HG02981 (cell line): ENCODE data around the gene TBKBP1.
"Not testable (repeated sequence)": the region's sequence is repeated elsewhere in the genome, so short reads cannot be mapped to it uniquely, and the experiment has no call there.

Experiments
- ATAC-seq: cut with Tn5 transposase; IDR thresholded peaks from one replicate; pipeline ENCODE4 v1.9.1; 2021; ENCODE audit warnings: mild to moderate bottlenecking, moderate library complexity; ENCODE audit not compliant: unreplicated experiment

TBKBP1 gene

DNA sequence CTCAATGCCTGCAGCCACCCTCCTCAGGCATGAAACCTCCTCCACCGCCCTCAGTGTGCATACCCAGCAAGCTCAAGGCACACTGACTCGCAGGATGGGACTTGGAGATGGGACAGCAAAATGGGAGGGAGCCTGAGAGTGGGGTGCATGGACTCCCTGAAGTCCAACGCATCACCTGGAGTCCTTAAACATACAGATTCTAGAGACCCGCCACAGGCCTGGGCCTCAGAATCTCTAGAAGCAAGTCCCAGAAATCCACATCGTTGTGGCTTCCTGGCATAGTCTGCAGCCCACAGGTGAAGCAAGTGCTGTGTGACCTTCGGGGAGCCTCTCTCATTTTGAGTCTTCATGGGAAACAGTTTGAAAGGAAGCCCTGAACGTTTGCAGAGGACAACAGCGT lies 35.5 kb downstream of the TBKBP1 start:
- no peak for ATAC-seq

DNA sequence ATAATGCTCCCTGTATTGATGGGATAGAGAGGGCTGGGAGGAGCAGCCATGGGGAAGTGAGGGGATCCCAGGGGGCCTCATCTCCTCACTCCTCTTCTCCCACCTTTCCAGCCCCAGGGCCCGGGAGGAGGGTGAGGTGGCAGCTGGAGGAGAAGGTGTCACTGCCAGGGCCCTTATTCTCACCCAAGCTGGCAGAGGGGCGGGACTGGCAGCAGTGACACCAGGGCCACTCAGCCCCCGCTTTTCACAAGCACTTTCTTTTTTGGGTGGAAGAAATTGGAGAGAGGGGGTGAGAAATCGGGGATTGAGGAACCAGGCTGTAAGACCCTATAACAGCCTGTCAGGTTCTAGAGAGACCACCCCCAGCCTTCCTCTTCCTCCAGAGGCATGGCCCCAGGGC lies 36.7 kb downstream of the TBKBP1 start:
- no peak for ATAC-seq

DNA sequence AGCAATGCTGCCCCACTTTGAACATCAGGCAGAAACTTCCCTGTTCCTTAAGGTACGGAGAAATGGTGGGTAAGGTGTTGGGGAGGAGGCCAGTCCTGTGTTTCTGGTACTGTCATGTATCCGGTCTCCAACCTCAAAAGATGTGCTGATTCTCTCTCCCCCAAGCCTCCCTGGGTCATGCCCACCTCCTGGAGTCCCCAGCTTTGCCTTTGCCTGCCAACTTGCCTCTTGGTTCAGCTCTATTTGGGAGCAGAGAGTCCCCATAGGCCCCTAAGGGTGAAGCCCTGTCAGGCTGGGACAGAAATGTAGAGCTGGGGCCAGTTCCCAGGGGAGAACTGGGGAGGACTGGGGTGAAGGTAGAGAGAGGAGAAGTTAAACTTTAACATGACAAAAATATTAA lies 37.4 kb downstream of the TBKBP1 start:
- no peak for ATAC-seq

DNA sequence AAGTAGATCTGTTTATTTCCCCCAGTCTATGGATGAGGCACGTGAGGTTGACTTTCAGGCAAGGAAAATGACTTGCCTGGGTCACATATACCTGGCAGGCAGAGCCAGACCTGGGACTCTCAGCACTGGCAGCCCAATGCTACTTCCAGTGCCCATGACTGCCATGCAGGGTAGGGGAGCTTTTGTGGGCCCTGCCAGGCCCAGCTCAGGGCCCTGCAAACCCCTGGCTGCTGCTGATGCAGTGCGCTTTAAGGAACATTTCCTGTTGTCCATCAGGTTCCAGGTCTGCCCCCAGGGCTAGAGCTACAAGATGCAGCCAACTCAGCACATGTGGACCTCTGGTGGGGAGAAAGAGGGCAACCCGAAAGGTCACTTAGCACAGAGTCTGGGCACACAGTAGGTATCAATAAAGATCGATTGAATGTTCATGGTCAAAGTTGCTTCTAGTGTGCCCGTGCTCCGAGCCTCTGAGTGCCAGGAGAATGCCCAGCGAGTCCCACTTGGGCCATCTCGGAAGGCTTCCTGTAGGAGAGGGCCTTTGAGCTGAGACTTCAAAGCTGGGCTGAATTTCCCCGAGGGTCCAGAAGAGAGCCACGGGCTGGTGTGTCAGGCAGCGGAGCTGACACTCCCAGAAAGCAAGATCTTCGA lies 38.6 kb downstream of the TBKBP1 start:
- ATAC-seq, result no peak

DNA sequence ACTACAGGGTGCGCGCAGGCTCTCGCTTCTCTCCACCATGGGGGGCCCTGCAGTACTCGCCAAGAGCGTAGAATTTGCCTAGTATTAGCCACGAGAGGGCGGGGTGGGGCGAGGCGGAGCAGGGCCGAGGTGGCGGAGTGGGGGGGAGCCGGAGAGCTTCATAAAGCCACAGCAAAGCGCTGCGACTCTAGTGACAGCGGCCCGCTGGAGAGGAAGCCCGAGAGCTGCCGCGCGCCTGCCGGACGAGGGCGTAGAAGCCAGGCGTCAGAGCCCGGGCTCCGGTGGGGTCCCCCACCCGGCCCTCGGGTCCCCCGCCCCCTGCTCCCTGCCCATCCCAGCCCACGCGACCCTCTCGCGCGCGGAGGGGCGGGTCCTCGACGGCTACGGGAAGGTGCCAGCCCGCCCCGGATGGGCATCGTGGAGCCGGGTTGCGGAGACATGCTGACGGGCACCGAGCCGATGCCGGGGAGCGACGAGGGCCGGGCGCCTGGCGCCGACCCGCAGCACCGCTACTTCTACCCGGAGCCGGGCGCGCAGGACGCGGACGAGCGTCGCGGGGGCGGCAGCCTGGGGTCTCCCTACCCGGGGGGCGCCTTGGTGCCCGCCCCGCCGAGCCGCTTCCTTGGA lies 39.2 kb downstream of the TBKBP1 start, which contains the start of gene TBX21:
TSS of gene TBX21 (plus strand) at position 190 of the 627 bp plus-strand sequence. CDS start at position 409, 219 bp downstream.
- peak; percentile 64 for ATAC-seq

DNA sequence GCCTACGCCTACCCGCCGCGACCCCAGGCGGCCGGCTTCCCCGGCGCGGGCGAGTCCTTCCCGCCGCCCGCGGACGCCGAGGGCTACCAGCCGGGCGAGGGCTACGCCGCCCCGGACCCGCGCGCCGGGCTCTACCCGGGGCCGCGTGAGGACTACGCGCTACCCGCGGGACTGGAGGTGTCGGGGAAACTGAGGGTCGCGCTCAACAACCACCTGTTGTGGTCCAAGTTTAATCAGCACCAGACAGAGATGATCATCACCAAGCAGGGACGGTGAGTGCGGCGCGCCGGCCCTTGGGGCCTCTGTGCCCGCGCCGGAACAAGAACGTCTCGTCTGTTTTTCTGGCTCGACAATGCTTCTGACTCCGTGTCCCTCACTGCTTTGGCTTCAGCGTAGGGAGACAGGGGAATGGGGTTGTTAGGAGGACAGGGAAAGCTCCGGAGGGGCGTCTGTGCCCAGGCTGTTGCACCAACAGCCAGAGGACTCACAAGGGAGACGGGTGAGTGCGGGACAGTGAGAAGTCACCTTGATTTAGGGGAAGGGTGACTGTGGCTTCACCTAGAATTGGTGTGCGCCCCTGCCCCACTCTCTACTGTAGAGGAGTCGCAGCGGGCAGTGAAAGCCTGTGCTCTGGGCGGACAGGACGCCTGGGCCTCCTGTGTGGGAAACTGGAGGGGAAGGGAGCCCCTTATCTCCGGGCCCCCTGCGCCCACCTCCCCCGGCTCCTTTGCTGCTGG lies 39.9 kb downstream of the TBKBP1 start:
- peak; percentile 10 for ATAC-seq

DNA sequence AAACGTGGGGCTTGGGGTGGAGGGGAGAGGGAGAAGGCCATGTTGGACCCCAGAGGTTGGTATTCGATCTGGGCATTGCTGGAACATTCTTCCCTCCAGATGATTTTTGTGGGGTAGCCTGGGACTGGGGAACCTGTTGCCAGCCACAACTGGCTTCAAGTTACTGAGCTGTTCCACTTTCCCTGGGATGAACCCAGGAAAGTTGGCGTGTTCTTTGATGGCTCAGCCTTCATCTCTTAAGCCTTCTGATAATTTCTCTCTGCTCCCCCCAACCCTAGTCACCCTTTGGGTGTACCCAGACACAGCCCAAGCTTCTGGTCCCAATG lies 41.1 kb downstream of the TBKBP1 start:
- ATAC-seq, result no peak

DNA sequence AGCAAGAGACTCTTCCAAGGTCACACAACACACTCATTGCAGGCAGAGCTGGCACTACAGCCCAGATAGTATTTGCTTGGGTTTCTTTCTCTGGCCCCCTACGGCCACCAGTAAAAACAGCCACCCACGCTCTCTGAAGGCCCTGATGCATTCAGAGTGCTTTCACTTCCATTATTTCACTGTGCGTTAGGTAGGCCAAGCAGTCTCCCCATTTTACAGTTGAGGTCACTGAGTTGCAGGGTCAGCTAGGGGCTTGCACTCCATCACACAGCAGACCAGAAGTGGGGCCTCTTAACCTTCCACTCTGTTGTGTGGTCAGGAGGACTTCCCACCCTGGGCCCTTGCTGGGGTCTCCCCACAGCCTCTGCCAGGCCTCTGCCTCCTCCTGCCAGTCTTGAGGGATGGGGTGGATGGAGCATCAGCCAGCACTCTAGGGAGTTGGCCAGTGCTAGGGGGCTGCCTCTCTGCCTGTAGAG lies 41.6 kb downstream of the TBKBP1 start:
- peak; percentile 44 for ATAC-seq

DNA sequence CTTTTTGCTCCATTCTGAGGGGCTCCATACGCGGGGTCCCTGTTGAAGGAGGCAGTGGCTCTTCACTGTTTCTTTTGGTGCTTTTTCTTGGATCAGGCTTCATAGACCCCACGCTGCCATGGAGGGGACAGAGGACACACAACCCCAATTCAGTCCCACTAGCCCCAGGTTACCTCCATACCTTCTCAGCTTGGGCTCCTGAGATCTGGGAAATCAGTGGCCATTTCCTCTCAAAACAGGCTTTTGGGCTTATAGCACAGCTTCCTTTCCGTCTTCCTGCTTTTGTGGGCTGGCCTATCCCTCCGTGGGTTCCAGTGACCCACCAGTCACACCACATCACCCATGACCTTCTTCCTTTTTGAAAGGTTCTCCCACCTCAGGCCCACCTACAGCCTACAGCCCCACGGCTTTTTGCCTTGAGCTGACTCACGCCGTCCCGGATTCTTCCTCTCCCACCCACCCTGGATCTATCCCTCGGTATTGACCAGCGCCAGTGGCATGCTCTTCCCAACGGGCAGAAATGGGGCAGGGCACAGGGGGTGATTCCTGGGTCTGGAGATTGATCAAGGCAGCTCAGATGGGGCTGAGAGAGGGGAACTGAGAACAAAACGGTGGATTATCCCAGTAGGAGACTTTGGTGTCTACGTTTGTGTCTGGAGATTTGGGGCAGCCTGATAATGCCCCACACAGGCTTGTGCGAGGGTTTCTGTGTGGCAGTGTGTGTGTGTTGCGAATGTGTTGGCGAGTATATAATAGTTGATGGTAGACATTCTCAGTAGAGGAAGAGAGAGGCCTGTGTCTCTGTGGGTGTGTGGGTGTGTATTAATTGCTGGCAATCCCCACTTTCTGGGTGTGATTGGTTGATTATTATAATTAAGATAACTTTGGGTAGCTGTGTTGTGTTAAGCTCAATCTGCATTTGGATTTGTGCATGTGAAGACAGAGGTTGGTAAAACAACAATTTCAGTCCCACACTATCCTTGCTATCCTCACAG lies 42.8 kb downstream of the TBKBP1 start:
- no peak for ATAC-seq

DNA sequence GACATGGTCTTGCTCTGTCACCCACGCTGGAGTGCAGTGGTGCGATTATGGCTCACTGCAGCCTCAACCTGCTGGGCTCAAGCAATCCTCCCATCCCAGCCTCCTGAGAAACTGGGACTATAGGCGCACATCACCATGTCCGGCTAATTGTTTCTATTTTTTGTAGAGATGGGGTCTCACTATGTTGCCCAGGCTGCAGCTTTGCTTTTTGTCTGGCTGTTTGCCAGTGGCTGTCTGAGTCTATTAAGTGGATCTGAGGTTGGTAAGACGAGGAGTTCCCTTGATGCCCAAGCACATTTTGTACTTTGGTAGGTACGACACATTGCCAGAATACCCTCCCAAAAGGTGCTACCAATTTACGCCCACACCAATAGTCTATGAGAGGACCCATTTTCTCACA lies 44.2 kb downstream of the TBKBP1 start:
- ATAC-seq, result no peak

DNA sequence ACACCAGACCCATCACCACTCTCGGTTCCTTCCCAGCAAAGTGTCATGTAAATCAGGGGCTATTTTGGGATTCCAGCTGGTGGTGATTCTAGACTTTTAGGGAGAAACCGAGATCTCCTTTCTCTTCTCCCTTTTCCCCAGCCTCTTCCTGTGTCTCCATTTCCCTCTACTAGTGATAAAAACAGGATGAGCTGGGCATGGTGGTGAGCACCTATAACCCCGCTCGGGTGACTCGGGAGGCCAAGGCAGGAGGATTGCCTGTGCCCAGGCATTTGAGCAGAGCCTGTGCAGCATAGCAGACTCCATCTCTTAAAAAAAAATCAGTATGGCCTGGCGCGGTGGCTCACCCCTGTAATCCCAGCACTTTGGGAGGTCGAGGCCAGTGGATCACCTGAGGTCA lies 45.2 kb downstream of the TBKBP1 start:
- ATAC-seq, result no peak

DNA sequence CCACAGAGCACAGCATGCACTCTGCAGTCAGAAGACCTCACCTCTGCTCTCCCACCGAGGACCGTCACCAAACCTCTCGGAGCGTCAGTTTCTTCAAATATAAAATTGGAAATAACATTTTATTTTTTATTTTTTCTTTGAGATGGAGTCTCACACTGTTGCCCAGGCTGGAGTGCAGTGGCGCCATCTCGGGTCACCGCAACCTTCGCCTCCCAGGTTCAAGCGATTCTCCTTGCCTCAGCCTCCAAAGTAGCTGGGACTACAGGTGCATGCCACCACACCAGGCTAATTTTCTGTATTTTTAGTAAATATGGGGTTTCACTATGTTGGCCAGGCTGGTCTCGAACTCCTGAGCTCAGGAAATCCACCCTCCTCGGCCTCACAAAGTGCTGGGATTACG lies 46.0 kb downstream of the TBKBP1 start:
- ATAC-seq, result not testable (repeated sequence)

DNA sequence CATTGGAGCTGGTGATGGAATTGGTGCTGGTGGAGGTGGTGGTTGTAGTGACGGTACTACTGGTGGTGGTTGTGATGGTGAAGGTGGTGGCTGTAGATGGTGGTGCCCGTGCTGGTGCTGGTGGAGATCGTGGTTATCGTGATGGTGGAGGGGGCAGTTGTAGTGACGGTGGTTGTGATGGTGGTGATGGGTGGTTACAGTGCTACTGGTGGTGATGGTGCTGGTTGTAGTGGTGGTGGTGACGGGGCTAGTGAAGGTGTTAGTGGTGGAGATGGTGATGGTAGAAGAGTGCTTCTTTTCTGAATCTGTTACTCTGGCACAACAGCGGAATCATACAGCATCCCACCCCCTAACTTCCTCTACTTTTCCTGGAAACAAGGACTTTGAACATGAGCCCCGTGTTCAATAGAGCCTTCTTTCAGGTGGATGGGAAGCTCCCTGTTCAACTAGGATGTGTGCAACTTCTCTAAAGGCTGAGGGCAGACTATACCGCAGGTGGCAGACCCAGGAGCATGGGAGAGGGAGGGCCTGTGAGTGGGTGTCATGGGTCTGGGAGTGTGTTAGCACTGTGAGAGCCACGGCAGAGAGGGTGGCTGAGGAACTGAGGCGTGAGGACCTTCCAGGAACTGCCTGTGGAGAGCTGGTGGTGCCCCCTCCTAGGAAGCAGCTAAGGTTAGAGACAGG lies 47.3 kb downstream of the TBKBP1 start:
- ATAC-seq, result no peak

DNA sequence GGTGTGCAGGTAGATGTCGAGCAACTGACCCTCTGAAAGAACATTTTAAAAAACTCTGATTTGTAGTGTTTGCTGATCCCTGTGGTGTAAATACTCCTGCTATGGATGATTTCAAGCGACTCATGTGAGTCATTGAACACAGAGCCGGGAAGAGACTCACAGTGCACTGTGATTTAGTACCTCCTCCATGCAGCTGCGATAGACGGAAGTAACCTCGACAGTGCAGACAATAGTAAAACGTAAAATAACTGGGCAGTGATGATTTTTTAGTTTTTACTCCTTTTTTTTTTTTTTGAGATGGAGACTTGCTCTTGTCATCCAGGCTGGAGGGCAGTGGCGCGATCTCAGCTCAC lies 47.8 kb downstream of the TBKBP1 start:
- ATAC-seq, result no peak

DNA sequence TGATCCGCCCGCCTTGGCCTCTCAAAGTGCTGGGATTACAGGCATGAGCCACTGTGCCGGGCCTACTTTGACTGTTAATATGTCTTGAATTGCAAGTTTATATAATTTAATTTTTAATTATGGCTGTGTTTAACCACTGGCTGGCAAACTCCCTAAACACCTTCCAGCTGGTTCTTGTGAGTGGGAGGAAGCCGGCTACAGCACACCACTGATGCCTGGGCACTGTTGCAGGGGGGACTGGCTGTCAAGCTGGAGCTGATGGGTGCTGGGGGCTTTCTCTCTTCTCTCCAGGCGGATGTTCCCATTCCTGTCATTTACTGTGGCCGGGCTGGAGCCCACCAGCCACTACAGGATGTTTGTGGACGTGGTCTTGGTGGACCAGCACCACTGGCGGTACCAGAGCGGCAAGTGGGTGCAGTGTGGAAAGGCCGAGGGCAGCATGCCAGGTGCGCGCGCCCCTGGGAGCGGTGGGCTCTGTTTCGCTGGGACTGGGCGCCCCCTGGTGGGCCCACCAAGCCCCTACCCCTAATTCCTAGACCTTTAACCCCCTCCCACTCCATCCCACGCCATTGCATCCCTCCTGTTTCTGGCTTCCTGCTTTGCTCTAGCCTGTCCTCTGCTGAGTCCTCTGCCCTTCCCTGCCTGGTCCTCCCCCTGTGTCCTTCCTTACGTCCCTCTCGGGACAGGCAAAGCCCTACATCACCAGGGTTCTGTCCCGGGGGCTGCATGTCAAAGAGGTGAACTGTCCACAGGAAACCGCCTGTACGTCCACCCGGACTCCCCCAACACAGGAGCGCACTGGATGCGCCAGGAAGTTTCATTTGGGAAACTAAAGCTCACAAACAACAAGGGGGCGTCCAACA lies 48.6 kb downstream of the TBKBP1 start:
- no peak for ATAC-seq

DNA sequence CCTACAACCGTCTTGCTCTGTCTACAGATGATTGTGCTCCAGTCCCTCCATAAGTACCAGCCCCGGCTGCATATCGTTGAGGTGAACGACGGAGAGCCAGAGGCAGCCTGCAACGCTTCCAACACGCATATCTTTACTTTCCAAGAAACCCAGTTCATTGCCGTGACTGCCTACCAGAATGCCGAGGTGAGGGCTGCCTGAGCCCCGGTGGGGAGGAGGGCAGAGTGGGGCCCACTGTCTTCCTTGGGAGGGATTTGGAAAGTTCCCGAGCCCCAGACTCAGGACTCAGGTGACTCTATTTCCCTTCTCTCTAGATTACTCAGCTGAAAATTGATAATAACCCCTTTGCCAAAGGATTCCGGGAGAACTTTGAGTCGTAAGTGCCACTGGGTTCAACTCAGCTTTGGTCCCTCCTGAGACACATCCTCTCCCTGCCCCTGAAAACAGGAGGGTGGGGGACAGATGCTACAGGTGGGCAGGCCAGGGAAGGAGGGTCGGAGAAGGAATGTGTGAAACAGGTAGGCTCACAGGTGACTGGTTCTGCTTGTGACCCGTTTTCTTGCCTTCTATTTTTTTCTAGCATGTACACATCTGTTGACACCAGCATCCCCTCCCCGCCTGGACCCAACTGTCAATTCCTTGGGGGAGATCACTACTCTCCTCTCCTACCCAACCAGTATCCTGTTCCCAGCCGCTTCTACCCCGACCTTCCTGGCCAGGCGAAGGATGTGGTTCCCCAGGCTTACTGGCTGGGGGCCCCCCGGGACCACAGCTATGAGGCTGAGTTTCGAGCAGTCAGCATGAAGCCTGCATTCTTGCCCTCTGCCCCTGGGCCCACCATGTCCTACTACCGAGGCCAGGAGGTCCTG lies 50.4 kb downstream of the TBKBP1 start:
- ATAC-seq, result no peak

DNA sequence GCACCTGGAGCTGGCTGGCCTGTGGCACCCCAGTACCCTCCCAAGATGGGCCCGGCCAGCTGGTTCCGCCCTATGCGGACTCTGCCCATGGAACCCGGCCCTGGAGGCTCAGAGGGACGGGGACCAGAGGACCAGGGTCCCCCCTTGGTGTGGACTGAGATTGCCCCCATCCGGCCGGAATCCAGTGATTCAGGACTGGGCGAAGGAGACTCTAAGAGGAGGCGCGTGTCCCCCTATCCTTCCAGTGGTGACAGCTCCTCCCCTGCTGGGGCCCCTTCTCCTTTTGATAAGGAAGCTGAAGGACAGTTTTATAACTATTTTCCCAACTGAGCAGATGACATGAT lies 51.0 kb downstream of the TBKBP1 start:
- no peak for ATAC-seq

DNA sequence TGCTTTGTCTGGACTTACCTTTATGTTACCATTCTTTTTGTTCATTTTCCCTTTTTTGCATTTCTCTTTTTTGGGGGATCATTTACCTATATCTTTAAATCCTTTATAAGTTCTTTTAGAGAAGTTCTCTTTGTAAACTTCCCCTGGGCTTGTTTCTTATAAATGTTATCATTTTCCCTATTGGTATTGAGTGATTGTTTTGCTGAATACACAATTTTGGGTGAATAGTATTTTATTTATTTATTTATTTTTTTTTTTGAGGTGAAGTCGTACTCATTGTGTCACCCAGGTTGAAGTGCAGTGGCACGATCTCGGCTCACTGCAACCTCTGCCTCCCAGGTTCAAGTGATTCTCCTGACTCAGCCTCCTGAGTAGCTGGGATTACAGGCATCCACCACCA lies 57.5 kb downstream of the TBKBP1 start:
- no peak for ATAC-seq

DNA sequence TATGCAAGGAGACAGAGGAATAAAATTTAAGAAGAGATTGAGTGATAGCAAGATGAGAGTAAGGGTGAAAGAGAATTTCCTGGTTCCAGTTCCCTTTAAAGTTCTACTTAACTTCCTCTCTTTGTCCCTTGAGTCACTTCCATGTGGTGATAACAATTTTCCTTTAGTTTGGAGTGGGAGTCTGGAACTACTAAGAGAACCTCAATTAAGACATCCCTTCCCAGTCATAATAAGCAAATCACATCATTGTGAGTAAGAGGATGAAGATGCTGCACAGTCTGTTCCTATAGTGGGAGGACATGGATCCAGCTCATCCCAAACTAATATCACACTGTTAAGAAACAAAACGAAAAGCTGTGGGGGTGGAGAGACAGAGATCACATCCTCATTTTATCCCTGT lies 63.4 kb downstream of the TBKBP1 start:
- ATAC-seq, result no peak
